A549 treated with CpdA at 1 μM for 4 hours (cell line): ENCODE measurements around the gene TAGAP. TPM values are rescaled to one million over a fixed set of nuclear protein-coding genes. Genes with fewer than 3 reads are reported as not detected.

Source experiments
- total RNA-seq: library from RNA; stranded (reverse); fragments of 200-300 nt; extraction: Qiagen RNA extraction; gene quantifications from 5 replicates; pipeline ENCODE4 v1.2.3, GENCODE V29; 2022; ENCODE audit warnings: low read depth

TAGAP gene
- not detected in 5 replicates for total RNA-seq

GRCh38 chr6:159044899-159045727, at the start of gene TAGAP:
Gene TAGAP, minus strand, starts transcription at chr6:159044991. Its CDS starts 845 bp downstream, at chr6:159044146.

GRCh38 chr6:158999666-159000403, 45.0 kb downstream of the TAGAP start, which contains the start of gene RSPH3:
Gene RSPH3, minus strand, starts transcription at chr6:159000202. Its CDS starts 652 bp downstream, at chr6:158999550.

Other genes with a start within 250 kb of the TAGAP start
- 279 to 341 TPM (median 301 TPM) in 5 replicates for gene EZR, start 225.6 kb downstream of the TAGAP start, total RNA-seq
- 3.9 to 5.2 TPM (median 4.3 TPM) in 5 replicates for gene RSPH3, start 44.8 kb downstream of the TAGAP start, total RNA-seq
- 0.07 to 0.09 TPM (median 0.08 TPM) in 4 of 5 replicates, not detected in the other for gene FNDC1, start 124.4 kb upstream of the TAGAP start, total RNA-seq